Stomach (tissue), 4 donors: ENCODE measurements around the gene RAVER2.

Experiments used
- POLR2A ChIP-seq, 4 donors: fragments of 450-650 bp; IDR thresholded peaks; one replicate each; pipeline ENCODE4 v1.6.1; 2016; ENCODE audit warnings: antibody characterized with exemption in 4 of 4, control low read depth in 2 of 4, mild to moderate bottlenecking in 1 of 4, moderate library complexity in 1 of 4
- TF ChIP-seq, protein P1 (sequence below), 7 experiments: fragments of 450-650 bp in 4 of 7; fragments of 200-600 bp in 3 of 7; sonication (generic) in 3 of 7; IDR thresholded peaks; one replicate each; pipeline ENCODE4 v1.5.1; 2016 to 2019; ENCODE audit warnings: antibody characterized with exemption in 7 of 7, control low read depth in 2 of 7, mild to moderate bottlenecking in 1 of 7

- TF ChIP-seq, protein P1, sequence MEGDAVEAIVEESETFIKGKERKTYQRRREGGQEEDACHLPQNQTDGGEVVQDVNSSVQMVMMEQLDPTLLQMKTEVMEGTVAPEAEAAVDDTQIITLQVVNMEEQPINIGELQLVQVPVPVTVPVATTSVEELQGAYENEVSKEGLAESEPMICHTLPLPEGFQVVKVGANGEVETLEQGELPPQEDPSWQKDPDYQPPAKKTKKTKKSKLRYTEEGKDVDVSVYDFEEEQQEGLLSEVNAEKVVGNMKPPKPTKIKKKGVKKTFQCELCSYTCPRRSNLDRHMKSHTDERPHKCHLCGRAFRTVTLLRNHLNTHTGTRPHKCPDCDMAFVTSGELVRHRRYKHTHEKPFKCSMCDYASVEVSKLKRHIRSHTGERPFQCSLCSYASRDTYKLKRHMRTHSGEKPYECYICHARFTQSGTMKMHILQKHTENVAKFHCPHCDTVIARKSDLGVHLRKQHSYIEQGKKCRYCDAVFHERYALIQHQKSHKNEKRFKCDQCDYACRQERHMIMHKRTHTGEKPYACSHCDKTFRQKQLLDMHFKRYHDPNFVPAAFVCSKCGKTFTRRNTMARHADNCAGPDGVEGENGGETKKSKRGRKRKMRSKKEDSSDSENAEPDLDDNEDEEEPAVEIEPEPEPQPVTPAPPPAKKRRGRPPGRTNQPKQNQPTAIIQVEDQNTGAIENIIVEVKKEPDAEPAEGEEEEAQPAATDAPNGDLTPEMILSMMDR (IDR thresholded peaks at IDR 0.05) = no peak
- no peak for TF ChIP-seq POLR2A (IDR thresholded peaks at IDR 0.05)
Measured at GRCh38 chr1:64790832-64791487, 46.1 kb downstream of the RAVER2 start.
